Activated CD4-positive, alpha-beta T cell treated with anti-CD3 and anti-CD28 coated beads, Interleukin-2, amount 10 ng/mL, durations not matched to agents 24 days and 14 days (primary cell): ENCODE data around the gene MS4A6E. TPM values are rescaled to one million over a fixed set of nuclear protein-coding genes. Genes with fewer than 3 reads are reported as not detected.

Experiments used
- DNase-seq: peaks from one replicate; pipeline ENCODE4 v3.0.0; 2022
- H3K27ac Mint-ChIP-seq: one replicate; pipeline ENCODE4 v1.8.0; 2022; ENCODE audit warnings: mild to moderate bottlenecking, mixed read lengths
- H3K27me3 Mint-ChIP-seq: one replicate; pipeline ENCODE4 v1.8.0; 2022; ENCODE audit warnings: mixed read lengths
- H3K36me3 Mint-ChIP-seq: one replicate; pipeline ENCODE4 v1.8.0; 2022; ENCODE audit warnings: low read depth, mild to moderate bottlenecking, mixed read lengths
- H3K4me1 Mint-ChIP-seq: one replicate; pipeline ENCODE4 v1.8.0; 2021; ENCODE audit warnings: mixed read lengths
- H3K4me3 Mint-ChIP-seq: one replicate; pipeline ENCODE4 v1.8.0; 2022; ENCODE audit warnings: mild to moderate bottlenecking, moderate library complexity, mixed read lengths
- H3K9me3 Mint-ChIP-seq: one replicate; pipeline ENCODE4 v1.8.0; 2021; ENCODE audit warnings: mixed read lengths
- intact Hi-C: fragments of 100-400 bp; cut with micrococcal nuclease; formaldehyde crosslinking; loops from one replicate; pipeline ENCODE4 v1.15.1; 2023
- total RNA-seq: library from RNA; stranded (reverse); gene quantifications from 2 replicates; pipeline ENCODE4 v1.2.3, GENCODE V29; 2022

MS4A6E gene
- total RNA-seq, 1 donor from 2014 or later = not detected

- peaks cover 7% of the 10 kb centered on the region for H3K9me3 Mint-ChIP-seq
- H3K36me3 Mint-ChIP-seq = no peaks in the 10 kb centered on the region
- H3K27ac Mint-ChIP-seq = no peak overlapping the region
- H3K27me3 Mint-ChIP-seq = peaks cover 1% of the 10 kb centered on the region
- no peak overlapping the region for H3K4me3 Mint-ChIP-seq
- no peaks in the 10 kb centered on the region for H3K4me1 Mint-ChIP-seq
- DNase-seq = no peak
- intact Hi-C loops = no loop called here
These were observed 12.3 kb upstream of the MS4A6E start for GRCh38 chr11:60314635-60315321.

- Mint-ChIP-seq H3K36me3 (no peaks in the 10 kb centered on the region), H3K27ac (no peak overlapping the region), H3K9me3 (peaks cover 7% of the 10 kb centered on the region), H3K27me3 (peaks cover 4% of the 10 kb centered on the region), H3K4me3 (no peak overlapping the region), H3K4me1 (no peaks in the 10 kb centered on the region)
- intact Hi-C loops = no loop called here
- no peak for DNase-seq
These were observed 11.2 kb upstream of the MS4A6E start for GRCh38 chr11:60315871-60316270.

- H3K9me3 Mint-ChIP-seq = peaks cover 7% of the 10 kb centered on the region
- H3K4me1 Mint-ChIP-seq = no peaks in the 10 kb centered on the region
- no peak for DNase-seq
- no peak overlapping the region for H3K4me3 Mint-ChIP-seq
- H3K36me3 Mint-ChIP-seq = no peaks in the 10 kb centered on the region
- H3K27me3 Mint-ChIP-seq = peaks cover 4% of the 10 kb centered on the region
- H3K27ac Mint-ChIP-seq = no peak overlapping the region
- intact Hi-C loops = no loop called here
These were observed 10.7 kb upstream of the MS4A6E start for GRCh38 chr11:60316317-60316716.

GRCh38 chr11:60318726-60319125 lies 8.3 kb upstream of the MS4A6E start:
- intact Hi-C loops = no loop called here
- Mint-ChIP-seq H3K4me1 (no peaks in the 10 kb centered on the region), H3K27ac (no peak overlapping the region), H3K9me3 (peaks cover 7% of the 10 kb centered on the region), H3K36me3 (no peaks in the 10 kb centered on the region), H3K4me3 (no peak overlapping the region), H3K27me3 (peaks cover 4% of the 10 kb centered on the region)
- no peak for DNase-seq

- no peaks in the 10 kb centered on the region for H3K36me3 Mint-ChIP-seq
- peaks cover 2% of the 10 kb centered on the region for H3K27me3 Mint-ChIP-seq
- H3K4me3 Mint-ChIP-seq = no peak overlapping the region
- no peak overlapping the region for H3K27ac Mint-ChIP-seq
- intact Hi-C loops = no loop called here
- peaks cover 7% of the 10 kb centered on the region for H3K9me3 Mint-ChIP-seq
- H3K4me1 Mint-ChIP-seq = no peaks in the 10 kb centered on the region
- no peak for DNase-seq
These were observed 6.0 kb upstream of the MS4A6E start for GRCh38 chr11:60321051-60321450.

- intact Hi-C loops = no loop called here
- no peak for DNase-seq
- Mint-ChIP-seq H3K27ac (no peak overlapping the region), H3K36me3 (no peaks in the 10 kb centered on the region), H3K4me1 (no peaks in the 10 kb centered on the region), H3K4me3 (no peak overlapping the region), H3K9me3 (no peaks in the 10 kb centered on the region), H3K27me3 (no peaks in the 10 kb centered on the region)
These were observed 1.4 kb downstream of the MS4A6E start for GRCh38 chr11:60328460-60328859.

- Mint-ChIP-seq H3K4me3 (no peak overlapping the region), H3K27me3 (no peaks in the 10 kb centered on the region), H3K36me3 (no peaks in the 10 kb centered on the region), H3K27ac (no peak overlapping the region), H3K9me3 (no peaks in the 10 kb centered on the region), H3K4me1 (no peaks in the 10 kb centered on the region)
- DNase-seq = no peak
- intact Hi-C loops = no loop called here
These were observed 5.8 kb downstream of the MS4A6E start for GRCh38 chr11:60332846-60333245.

GRCh38 chr11:60334005-60334620 lies 7.1 kb downstream of the MS4A6E start:
- intact Hi-C loops = no loop called here
- Mint-ChIP-seq H3K4me1 (no peaks in the 10 kb centered on the region), H3K36me3 (no peaks in the 10 kb centered on the region), H3K27me3 (peaks cover 4% of the 10 kb centered on the region), H3K9me3 (no peaks in the 10 kb centered on the region), H3K27ac (no peak overlapping the region), H3K4me3 (no peak overlapping the region)
- DNase-seq = peak; percentile 87

- Mint-ChIP-seq H3K4me1 (no peaks in the 10 kb centered on the region), H3K36me3 (no peaks in the 10 kb centered on the region), H3K9me3 (no peaks in the 10 kb centered on the region), H3K27ac (no peak overlapping the region), H3K4me3 (no peak overlapping the region), H3K27me3 (peaks cover 6% of the 10 kb centered on the region)
- no peak for DNase-seq
- intact Hi-C loops = no loop called here
These were observed 9.8 kb downstream of the MS4A6E start for GRCh38 chr11:60336767-60337391.

GRCh38 chr11:60338053-60338452 lies 11.0 kb downstream of the MS4A6E start:
- Mint-ChIP-seq H3K27me3 (peaks cover 6% of the 10 kb centered on the region), H3K36me3 (no peaks in the 10 kb centered on the region), H3K27ac (no peak overlapping the region), H3K4me1 (no peaks in the 10 kb centered on the region), H3K9me3 (no peaks in the 10 kb centered on the region), H3K4me3 (no peak overlapping the region)
- no peak for DNase-seq
- intact Hi-C loops = no loop called here

GRCh38 chr11:60339356-60339755 lies 12.3 kb downstream of the MS4A6E start:
- no peaks in the 10 kb centered on the region for H3K4me1 Mint-ChIP-seq

GRCh38 chr11:60343094-60343704 lies 16.1 kb downstream of the MS4A6E start:
- DNase-seq = peak; percentile 65
- no peak overlapping the region for H3K4me3 Mint-ChIP-seq
- H3K27ac Mint-ChIP-seq = no peak overlapping the region
- no peaks in the 10 kb centered on the region for H3K4me1 Mint-ChIP-seq
- no peaks in the 10 kb centered on the region for H3K36me3 Mint-ChIP-seq
- peaks cover 6% of the 10 kb centered on the region for H3K27me3 Mint-ChIP-seq
- intact Hi-C loops = loop anchor here (5.0 kb wide), 1 partner anchor 274 kb away; no protein-coding TSS in a partner anchor
- H3K9me3 Mint-ChIP-seq = no peaks in the 10 kb centered on the region

More at GRCh38 chr11:60339356-60339755, 12.3 kb downstream of the MS4A6E start:
- Mint-ChIP-seq H3K36me3 (no peaks in the 10 kb centered on the region), H3K9me3 (no peaks in the 10 kb centered on the region), H3K4me3 (no peak overlapping the region), H3K27me3 (peaks cover 6% of the 10 kb centered on the region), H3K27ac (no peak overlapping the region)
- intact Hi-C loops = no loop called here
- DNase-seq = no peak

GRCh38 chr11:60344146-60344545 lies 17.1 kb downstream of the MS4A6E start:
- H3K36me3 Mint-ChIP-seq = no peaks in the 10 kb centered on the region
- H3K4me1 Mint-ChIP-seq = no peaks in the 10 kb centered on the region
- DNase-seq = peak; percentile 40
- intact Hi-C loops = loop anchor here (5.0 kb wide), 1 partner anchor 273 kb away; no protein-coding TSS in a partner anchor
- H3K4me3 Mint-ChIP-seq = no peak overlapping the region
- no peaks in the 10 kb centered on the region for H3K9me3 Mint-ChIP-seq
- peaks cover 5% of the 10 kb centered on the region for H3K27me3 Mint-ChIP-seq
- no peak overlapping the region for H3K27ac Mint-ChIP-seq

GRCh38 chr11:60345489-60345888 lies 18.4 kb downstream of the MS4A6E start:
- H3K36me3 Mint-ChIP-seq = no peaks in the 10 kb centered on the region
- H3K27me3 Mint-ChIP-seq = peaks cover 5% of the 10 kb centered on the region
- no peaks in the 10 kb centered on the region for H3K4me1 Mint-ChIP-seq
- H3K27ac Mint-ChIP-seq = no peak overlapping the region
- H3K9me3 Mint-ChIP-seq = no peaks in the 10 kb centered on the region
- no peak overlapping the region for H3K4me3 Mint-ChIP-seq
- DNase-seq = peak; percentile 58
- intact Hi-C loops = no loop called here
